ENCODE results near the gene GRAMD1C. TPM values are rescaled to one million over a fixed set of nuclear protein-coding genes. Genes with fewer than 3 reads are reported as not detected.
A peak's percentile ranks its signal among the peaks of the same experiment; 100 is the strongest.

The GRAMD1C gene
- polyA plus RNA-seq, 1 experiment: 0.48 TPM

- no peak for TF ChIP-seq CTCF (IDR thresholded peaks at IDR 0.05; ENCODE audit: insufficient read depth, low read depth, low read length)
- Histone ChIP-seq H3K27me3 (ENCODE audit: control insufficient read depth, insufficient read depth, low read length) (no peaks in the 10 kb centered on the region), H3K36me3 (ENCODE audit: control insufficient read depth, insufficient read depth, low read length) (no peaks in the 10 kb centered on the region), H3K4me3 (ENCODE audit: low read depth, low read length) (no peak overlapping the region)
- ChIA-PET POLR2A (no interaction called here), CTCF (no interaction called here)
- no peak for DNase-seq (ENCODE audit: low read depth)
Measured at GRCh38 chr3:113852506-113852905, 13.9 kb downstream of the GRAMD1C start.

GRCh38 chr3:113867506-113867905 lies 28.9 kb downstream of the GRAMD1C start:
- peak; percentile 9 for DNase-seq (ENCODE audit: low read depth)
- no peaks in the 10 kb centered on the region for H3K36me3 ChIP-seq (ENCODE audit: control insufficient read depth, insufficient read depth, low read length)
- H3K4me3 ChIP-seq (ENCODE audit: low read depth, low read length): no peak overlapping the region
- TF ChIP-seq CTCF (IDR thresholded peaks at IDR 0.05; ENCODE audit: insufficient read depth, low read depth, low read length): no peak
- H3K27me3 ChIP-seq (ENCODE audit: control insufficient read depth, insufficient read depth, low read length): no peaks in the 10 kb centered on the region
- ChIA-PET POLR2A (no interaction called here), CTCF (no interaction called here)

GRCh38 chr3:113873293-113873692 lies 34.7 kb downstream of the GRAMD1C start:
- POLR2A ChIA-PET: no interaction called here
- DNase-seq (ENCODE audit: low read depth): no peak
- Histone ChIP-seq H3K4me3 (ENCODE audit: low read depth, low read length) (no peak overlapping the region), H3K27me3 (ENCODE audit: control insufficient read depth, insufficient read depth, low read length) (no peaks in the 10 kb centered on the region), H3K36me3 (ENCODE audit: control insufficient read depth, insufficient read depth, low read length) (no peaks in the 10 kb centered on the region)
- CTCF ChIA-PET: no interaction called here
- TF ChIP-seq CTCF (IDR thresholded peaks at IDR 0.05; ENCODE audit: insufficient read depth, low read depth, low read length): no peak

- TF ChIP-seq CTCF (IDR thresholded peaks at IDR 0.05; ENCODE audit: insufficient read depth, low read depth, low read length): no peak
- CTCF ChIA-PET: no interaction called here
Measured at GRCh38 chr3:113873814-113874526, 35.4 kb downstream of the GRAMD1C start.

GRCh38 chr3:113878403-113878802 lies 39.8 kb downstream of the GRAMD1C start:
- H3K4me3 ChIP-seq (ENCODE audit: low read depth, low read length): no peak overlapping the region
- TF ChIP-seq CTCF (IDR thresholded peaks at IDR 0.05; ENCODE audit: insufficient read depth, low read depth, low read length): no peak
- DNase-seq (ENCODE audit: low read depth): no peak
- ChIA-PET CTCF (no interaction called here), POLR2A (no interaction called here)
- H3K27me3 ChIP-seq (ENCODE audit: control insufficient read depth, insufficient read depth, low read length): no peaks in the 10 kb centered on the region
- H3K36me3 ChIP-seq (ENCODE audit: control insufficient read depth, insufficient read depth, low read length): no peaks in the 10 kb centered on the region

More at GRCh38 chr3:113873814-113874526, 35.4 kb downstream of the GRAMD1C start:
- no peak for DNase-seq (ENCODE audit: low read depth)
- H3K27me3 ChIP-seq (ENCODE audit: control insufficient read depth, insufficient read depth, low read length): no peaks in the 10 kb centered on the region
- no peak overlapping the region for H3K4me3 ChIP-seq (ENCODE audit: low read depth, low read length)
- no peaks in the 10 kb centered on the region for H3K36me3 ChIP-seq (ENCODE audit: control insufficient read depth, insufficient read depth, low read length)
- POLR2A ChIA-PET: no interaction called here

Measured in BJ (cell line).